Measurements from ENCODE around the gene DEFB108B.
"Not testable (repeated sequence)": the region's sequence is repeated elsewhere in the genome, so short reads cannot be mapped to it uniquely, and the experiment has no call there.

Gene DEFB108B

GRCh38 chr11:71821539-71821938, 11.5 kb upstream of the DEFB108B start:
- not testable (repeated sequence) for DNase-seq

GRCh38 chr11:71829247-71829646, 3.8 kb upstream of the DEFB108B start:
- not testable (repeated sequence) for DNase-seq

- not testable (repeated sequence) for DNase-seq
Observed at GRCh38 chr11:71829686-71830085, 3.3 kb upstream of the DEFB108B start.

DNA sequence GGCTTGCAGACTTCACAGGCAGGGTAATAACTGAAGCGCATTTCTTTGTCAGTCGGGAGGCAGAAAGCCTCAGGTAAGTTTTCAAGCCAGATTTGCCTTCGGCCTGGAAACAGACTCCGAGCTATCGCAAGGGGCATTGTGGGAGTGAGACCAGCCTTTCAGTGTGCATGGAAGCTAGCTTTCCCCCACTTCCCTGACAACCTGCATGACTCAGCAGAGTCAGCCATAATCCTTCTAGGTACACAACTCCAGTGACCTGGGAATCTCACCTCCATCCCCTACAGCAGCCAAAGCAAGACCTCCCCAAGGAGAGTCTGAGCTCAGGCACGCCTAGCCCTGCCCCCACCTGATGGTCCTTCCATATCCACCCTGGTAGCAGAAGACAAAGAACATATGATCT, 9.7 kb downstream of the DEFB108B start:
- DNase-seq: not testable (repeated sequence)

- not testable (repeated sequence) for DNase-seq
Observed at GRCh38 chr11:71843355-71843754, 10.4 kb downstream of the DEFB108B start.

DNA sequence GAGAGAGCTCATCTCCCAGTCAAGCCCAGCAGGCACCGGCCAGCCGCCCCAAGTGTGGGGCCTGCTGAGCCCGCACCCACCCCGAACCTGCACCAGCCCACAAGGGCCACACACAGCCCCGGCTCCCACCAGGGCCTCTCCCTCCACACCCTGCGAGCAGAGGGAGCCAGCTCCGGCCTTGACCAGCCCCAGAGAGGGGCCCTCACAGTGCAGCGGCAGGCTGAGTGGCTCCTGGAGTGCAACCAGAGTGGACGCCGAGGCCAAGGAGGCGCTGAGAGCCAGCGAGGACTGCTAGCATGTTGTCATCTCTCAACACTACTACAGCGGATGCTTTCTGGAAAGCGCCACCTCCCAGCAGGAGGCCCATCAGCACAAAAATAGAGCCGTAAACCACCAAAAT, 10.9 kb downstream of the DEFB108B start:
- DNase-seq: no peak

DNA sequence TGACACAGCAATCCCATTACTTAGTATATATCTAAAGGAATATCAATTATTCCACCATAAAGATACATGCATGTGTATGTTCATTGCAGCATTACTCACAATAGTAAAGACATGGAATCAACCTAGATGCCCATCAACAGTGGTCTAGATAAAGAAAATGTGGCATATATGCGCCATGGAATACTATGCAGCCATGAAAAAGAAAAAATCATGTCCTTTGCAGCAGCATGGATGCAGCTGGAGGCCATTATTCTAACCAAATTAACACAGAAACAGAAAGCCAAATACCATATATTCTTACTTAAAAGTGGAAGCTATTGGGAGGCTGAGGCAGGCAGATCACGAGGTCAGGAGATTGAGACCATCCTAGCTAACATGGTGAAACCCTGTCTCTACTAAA, 20.9 kb downstream of the DEFB108B start:
- not testable (repeated sequence) for DNase-seq

DNA sequence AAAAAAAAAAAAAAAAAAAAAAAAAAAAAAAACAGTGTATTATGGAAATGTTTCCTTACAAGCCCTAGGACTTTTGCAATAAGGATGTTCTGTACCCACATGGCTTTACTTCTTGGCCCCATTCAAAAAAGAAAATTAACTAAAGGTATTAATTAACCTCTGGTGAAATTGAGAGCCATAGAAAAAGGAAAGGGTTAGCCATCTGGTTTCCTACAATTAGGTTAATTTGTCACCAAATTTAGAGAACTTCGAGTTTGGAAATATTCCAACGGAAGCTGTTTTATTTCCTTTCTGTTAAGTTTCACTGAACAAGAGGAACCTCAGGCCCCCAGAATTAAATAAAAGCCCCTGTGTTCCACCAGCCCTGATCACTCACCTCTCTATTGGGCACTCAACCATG, 22.9 kb downstream of the DEFB108B start:
- DNase-seq: not testable (repeated sequence)

- DNase-seq: not testable (repeated sequence)
Observed at GRCh38 chr11:71860835-71861234, 27.8 kb downstream of the DEFB108B start.

GRCh38 chr11:71863978-71864627, 31.1 kb downstream of the DEFB108B start:
- DNase-seq: peak; percentile 72

DNA sequence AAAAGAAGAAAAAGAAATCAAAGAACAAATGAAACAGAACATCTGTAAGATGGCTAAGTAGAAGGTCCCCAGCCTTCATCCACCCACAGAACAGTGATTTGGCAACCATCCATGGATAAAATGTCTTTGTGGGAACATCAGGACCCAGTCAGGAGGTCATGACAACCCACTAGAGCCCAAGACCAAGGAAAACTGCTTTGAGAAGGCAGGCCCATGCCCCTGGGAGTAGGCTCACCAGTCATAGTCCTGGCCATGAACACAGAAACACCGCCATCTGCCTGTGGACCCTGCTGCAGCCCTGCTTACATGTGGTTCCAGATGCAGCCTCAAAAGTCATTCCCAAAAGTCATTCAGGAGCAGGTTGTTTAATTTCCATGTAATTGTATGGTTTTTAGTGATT, 34.2 kb downstream of the DEFB108B start:
- DNase-seq: not testable (repeated sequence)

- not testable (repeated sequence) for DNase-seq
Observed at GRCh38 chr11:71869931-71870330, 36.9 kb downstream of the DEFB108B start.

DNA sequence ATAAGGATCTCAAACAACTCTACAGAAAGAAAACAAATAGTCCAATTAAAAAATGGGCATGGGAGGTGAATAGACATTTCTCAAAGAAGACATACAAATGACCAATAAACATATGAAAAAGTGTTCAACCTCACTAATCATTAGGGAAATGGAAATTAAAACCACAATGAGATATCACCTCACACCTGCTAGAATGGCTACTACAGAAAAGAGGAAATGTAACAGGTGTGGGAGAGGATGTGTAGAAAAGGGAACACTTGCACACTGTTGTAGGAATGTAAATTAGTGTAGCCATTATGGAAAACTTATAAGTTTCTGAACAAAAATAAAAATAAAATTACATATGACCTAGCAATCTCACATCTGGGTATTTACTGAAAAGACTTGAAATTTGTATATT, 37.7 kb downstream of the DEFB108B start:
- not testable (repeated sequence) for DNase-seq

DNA sequence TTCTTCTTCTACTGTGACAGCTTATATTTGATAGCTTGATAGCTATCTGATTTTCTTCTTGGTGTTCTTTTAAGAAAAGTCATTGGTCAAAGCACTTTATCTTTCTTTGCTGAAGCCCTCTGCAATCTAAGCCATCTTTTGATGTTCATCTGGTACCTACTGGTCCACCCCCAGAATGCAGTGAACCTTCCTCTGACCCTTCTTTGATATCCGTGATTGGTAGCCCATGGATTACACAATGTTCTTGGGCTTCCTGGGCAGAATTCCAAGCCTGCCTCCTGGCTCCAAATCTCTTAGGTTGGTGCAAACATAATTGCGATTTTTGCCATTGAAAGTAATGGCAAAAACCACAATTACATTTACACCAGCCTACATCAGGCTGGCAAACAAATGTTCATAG, 43.3 kb downstream of the DEFB108B start:
- DNase-seq: not testable (repeated sequence)

DNA sequence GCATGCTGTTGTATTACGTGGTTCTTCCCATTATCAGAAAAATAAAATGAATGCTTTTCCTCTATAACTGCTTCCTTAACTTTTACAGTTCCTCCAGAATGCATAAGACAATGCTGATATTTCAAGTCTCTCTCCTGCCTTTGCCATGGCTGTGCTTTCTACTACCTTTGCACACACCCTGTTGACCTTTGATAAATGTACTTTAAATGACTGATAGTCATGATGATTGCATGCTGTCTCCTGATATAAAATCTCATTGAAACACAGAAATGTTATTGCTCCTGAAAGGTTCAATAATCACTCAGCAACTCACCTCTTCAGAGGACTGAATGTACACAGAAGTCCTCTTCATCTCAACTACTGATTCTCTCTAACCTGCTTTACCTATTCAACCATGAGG, 45.1 kb downstream of the DEFB108B start, which contains the start of gene DEFB131B:
Gene DEFB131B (plus strand): TSS at position 395 of the 400 bp plus-strand sequence. CDS start 0 bp downstream, at position 395.
- not testable (repeated sequence) for DNase-seq

GRCh38 chr11:71885806-71886205, 52.8 kb downstream of the DEFB108B start:
- DNase-seq: not testable (repeated sequence)

All from fibroblast of upper back skin (primary cell).